GM21786 (cell line): Measurements from ENCODE around the gene MMRN2.
"Not testable (repeated sequence)": the region's sequence is repeated elsewhere in the genome, so short reads cannot be mapped to it uniquely, and the experiment has no call there.

Experiments
- ATAC-seq: cut with Tn5 transposase; IDR thresholded peaks from one replicate; pipeline ENCODE4 v1.9.1; 2021; ENCODE audit not compliant: unreplicated experiment

MMRN2 gene

DNA sequence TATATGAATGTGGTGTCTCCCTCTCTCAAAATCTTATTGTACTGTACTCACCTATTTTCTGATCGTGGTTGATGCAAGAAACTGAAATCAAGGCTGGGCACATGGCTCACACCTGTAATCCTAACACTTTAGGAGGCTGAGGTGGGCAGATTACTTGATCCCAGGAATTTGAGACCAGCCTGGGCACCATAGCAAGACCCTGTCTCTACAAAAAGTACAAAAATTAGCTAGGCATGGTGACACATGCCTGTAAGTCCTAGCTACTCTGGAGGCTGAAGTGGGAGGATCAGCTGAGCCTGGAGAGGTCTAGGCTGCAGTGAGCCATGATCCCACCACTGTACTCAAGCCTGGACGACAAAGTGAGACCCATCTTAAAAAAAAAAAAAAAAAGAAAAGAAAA lies 16.0 kb downstream of the MMRN2 start:
- no peak for ATAC-seq

GRCh38 chr10:86940677-86941076 lies 16.7 kb downstream of the MMRN2 start:
- ATAC-seq, result no peak

DNA sequence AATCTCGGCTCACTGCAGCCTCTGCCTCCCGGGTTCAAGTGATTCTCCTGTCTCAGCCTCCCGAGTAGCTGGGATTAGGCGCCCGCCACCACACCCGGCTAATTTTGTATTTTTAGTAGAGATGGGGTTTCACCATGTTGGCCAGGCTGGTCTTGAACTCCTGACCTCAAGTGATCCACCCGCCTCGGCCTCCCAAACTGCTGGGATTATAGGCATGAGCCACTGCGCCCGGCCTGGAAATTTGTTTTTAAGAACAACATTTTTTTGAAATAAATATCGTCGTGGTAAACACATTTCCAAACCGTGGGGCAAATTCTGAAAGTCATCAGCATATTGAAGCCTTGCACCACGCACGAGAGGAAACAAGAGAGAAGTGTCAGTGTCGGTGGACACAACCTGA lies 17.3 kb downstream of the MMRN2 start:
- ATAC-seq, result not testable (repeated sequence)

DNA sequence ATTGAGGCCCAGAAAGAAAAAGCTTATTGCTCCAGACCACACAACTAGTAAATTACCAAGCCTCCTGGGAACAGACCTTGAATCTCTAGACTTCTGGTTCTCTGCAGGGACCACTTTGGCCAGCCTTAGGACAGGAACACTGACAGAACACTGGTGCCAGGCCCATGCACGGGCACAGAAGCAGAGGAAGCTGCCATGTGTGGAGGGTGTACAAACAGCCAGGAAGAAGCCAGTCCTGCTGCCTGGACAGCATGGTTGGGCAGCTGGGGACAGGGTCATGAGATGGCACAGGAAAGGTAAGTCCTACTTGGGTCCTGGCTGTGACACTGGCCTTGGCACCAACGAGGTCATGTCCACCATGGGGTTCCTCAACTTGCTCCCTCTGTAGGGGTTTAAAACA lies 19.2 kb downstream of the MMRN2 start:
- ATAC-seq, result no peak

DNA sequence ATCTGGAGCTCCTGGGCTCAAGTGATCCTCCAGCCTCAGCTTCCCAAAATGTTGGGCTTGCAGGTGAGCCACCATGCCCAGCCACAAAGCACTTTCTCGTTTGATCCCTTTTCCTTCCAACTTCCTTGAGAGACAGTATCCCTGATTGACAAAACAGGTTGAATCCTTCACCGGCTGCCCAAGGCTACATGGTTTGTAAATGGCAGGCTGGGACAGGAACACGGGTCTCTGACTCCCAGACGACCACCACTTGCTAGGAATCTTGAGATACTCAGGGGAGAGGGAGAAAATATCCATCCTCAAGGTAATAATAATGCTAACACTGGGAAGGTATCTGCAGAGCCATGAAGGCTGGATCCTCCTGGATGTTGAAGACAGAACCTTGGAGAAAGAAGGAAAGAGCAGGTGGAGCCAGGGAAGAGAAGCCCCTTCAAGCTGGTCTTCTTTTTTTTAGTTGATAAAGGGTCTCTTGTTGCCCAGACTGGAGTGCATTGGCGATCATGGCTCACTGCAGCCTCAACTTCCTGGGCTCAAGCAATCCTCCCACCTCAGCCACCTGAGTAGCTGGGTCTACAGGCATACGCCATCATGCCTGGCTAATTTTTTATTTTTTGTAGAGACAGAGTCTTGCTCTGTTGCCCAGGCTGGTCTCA lies 19.8 kb downstream of the MMRN2 start:
- ATAC-seq, result no peak

DNA sequence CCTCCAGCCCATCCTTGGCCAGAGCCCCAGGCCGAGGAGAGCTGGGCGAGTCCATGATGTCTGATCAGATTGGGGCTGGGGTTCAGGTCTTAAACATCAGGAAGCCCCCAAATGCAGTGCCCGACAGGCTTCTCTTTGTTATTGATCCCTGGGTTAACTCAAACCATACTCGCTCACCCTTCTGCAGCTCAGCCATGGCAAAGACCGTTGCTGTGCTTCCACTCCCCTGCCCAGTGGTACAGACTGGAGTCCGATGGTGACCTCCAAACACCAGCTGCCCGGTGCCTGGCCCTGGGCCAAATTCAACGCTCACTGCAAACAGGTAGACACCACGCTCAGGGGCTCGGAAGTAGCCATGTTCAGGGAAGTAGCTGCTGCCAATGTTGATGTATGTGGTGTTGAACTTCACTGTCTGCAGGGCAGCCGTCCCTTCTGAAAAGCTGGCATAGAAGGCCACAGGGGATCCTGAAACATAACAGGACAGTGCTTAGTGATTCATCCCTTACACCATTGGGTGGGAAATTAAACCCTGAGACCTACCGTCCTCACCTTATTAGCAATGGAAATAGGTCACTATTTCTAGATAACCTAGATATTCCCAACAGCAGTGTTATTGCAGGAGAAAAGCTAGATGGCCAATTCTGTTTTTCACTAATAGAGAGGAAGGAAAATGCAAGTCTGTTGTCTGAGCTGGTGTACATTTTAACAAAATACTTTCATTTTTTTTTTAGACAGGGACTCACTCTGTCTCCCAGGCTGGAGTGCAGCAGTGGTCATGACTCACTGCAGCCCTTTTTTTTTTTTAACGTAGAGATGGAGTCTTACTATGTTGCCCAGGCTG lies 20.5 kb downstream of the MMRN2 start:
- ATAC-seq, result no peak

- not testable (repeated sequence) for ATAC-seq
Measured at GRCh38 chr10:86934162-86934711, 23.2 kb downstream of the MMRN2 start.

GRCh38 chr10:86932674-86933073 lies 24.7 kb downstream of the MMRN2 start:
- no peak for ATAC-seq

DNA sequence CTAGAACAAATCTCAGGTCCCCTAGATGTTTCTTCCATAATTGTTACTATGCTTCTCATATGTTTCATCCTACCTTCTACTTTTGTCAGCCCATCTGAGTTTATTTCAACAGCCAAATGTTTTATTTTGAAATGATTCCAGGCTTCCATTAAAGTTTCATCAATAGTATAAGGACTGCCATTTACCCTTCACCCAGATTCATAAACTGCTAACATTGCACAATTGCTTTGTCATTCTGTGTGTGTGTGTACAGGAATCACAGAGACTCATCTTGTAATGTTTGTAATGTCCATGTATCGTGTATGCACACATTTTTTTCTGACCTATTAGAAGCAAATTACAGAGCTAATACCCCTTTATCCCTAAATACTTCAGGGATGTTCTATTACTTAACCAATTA lies 25.5 kb downstream of the MMRN2 start:
- ATAC-seq, result no peak

- no peak for ATAC-seq
Measured at GRCh38 chr10:86929468-86930380, 27.7 kb downstream of the MMRN2 start.

DNA sequence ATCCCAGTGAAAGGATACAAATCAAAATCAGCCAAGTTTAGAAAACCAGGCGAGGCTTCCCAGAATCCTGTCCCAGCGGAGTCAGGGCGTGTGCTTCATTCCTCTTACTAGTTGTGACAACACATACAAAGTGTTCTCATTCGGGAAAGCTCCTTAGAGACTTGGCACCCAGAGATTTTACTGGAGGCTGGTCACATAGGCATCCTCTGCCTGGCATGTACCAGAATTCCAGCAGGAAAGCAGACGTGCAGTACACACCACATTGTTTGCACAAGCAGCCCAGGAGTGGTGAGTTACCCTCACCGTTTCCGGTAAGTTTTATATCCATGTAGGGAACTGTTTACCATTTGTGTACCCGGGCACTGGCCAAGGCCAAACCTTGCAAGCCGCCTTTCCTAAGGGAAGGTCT lies 34.9 kb downstream of the MMRN2 start:
- no peak for ATAC-seq

DNA sequence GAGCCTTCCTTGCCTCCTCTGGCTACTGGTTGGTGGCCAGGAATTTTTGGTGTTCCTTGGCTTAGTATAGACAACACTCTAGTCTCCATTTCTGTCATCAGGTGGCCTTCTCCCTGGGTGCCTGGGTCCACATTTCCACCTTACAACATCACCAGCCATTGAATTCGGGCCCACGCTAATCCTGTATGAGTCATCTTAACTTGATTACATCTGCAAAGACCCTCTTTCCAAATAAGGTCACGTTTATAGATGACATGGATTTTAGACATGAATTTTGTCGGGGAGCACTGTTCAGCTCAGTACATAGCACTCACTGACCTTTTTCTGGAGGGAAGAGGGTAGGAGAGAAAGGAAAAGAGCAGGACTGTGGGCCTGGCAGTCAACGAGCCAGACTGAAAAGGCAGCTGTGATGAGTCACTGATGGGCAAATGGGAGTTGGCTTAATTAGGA lies 39.4 kb downstream of the MMRN2 start:
- no peak for ATAC-seq

GRCh38 chr10:86914734-86915133 lies 42.7 kb downstream of the MMRN2 start:
- no peak for ATAC-seq

- no peak for ATAC-seq
Measured at GRCh38 chr10:86905429-86905828, 52.0 kb downstream of the MMRN2 start.

DNA sequence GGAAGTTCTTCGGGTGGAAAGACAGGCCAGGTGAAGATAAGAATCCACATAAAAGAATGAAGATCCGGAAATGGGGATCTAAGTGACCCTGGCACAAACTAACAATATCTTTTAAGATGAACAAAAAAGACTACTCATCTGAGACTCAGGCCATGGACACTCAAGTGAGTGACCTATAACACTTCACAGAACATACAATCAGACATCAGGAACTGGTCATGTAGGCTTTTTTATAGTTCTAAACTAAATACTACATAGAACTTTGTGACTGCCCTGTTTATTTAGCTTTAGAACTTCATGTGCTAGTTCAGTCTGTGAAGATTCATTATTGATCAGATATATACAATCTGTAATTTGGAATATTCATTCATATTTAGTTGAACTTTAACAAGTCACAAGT lies 52.8 kb downstream of the MMRN2 start:
- no peak for ATAC-seq

DNA sequence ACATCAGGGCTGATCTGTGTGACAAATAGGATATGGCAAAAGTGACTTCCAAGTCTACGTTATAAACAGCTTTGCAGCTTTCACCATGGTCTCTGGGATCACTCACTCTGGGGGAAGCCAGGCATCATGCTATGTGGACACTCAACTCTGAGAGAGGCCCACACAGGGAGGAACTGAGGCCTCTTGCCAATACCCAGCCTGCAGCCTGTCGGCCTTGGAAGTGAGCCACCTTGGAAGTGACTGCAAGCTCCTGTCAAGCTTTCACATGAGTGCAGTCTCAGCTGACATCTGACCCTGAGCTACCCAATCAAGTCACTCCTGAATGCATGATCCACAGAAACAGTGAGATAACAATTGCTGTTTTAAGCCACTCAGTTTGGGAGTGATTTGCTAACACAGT lies 56.5 kb downstream of the MMRN2 start:
- ATAC-seq, result no peak

DNA sequence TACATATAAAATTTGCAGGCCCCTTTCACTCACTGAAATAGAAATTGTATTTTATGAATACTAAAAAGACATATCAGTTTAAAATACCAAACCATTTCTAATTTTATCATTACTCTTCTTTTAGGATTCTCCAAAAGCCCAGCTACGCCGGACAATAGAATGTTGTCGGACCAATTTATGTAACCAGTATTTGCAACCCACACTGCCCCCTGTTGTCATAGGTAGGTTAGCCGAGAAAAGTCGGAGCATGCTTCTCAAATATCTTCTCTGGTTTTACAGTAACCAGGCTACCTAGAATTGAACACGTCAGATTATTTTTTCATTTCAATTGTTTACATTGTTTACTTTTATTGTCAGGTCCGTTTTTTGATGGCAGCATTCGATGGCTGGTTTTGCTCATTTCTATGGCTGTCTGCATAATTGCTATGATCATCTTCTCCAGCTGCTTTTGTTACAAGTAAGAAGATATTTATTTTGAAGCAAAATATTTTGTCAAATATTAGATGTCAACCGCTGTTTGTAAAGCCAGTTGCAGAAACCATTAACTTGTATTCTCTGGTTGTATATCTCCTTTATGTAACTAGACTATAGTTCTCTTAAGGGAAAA lies 57.6 kb downstream of the MMRN2 start:
- ATAC-seq, result no peak

- ATAC-seq, result no peak
Measured at GRCh38 chr10:86899132-86899531, 58.3 kb downstream of the MMRN2 start.

GRCh38 chr10:86898511-86898910 lies 58.9 kb downstream of the MMRN2 start:
- ATAC-seq, result no peak

GRCh38 chr10:86889997-86890396 lies 67.4 kb downstream of the MMRN2 start:
- ATAC-seq, result no peak
